GM23248 (cell line): ENCODE results near the gene ATP13A4.

Experiments used
- EZH2 ChIP-seq: fragments of 200-600 bp; sonication (generic); IDR thresholded peaks from 2 replicates; pipeline ENCODE4 v1.6.1; 2018; ENCODE audit warnings: antibody characterized with exemption, mild to moderate bottlenecking; ENCODE audit not compliant: insufficient read depth, poor library complexity, severe bottlenecking
- EZH2phosphoT487 ChIP-seq: fragments of 200-600 bp; sonication (generic); IDR thresholded peaks from 2 replicates; pipeline ENCODE4 v1.6.1; 2018; ENCODE audit warnings: antibody characterized with exemption, moderate library complexity, mild to moderate bottlenecking, low read depth; ENCODE audit not compliant: insufficient read depth

GRCh38 chr3:193451902-193452301 lies 102.8 kb downstream of the ATP13A4 start:
- TF ChIP-seq EZH2 (no peak), EZH2phosphoT487 (no peak)
